ENCODE data around the gene STXBP6. TPM values are rescaled to one million over a fixed set of nuclear protein-coding genes. Genes with fewer than 3 reads are reported as not detected.

The STXBP6 gene
- total RNA-seq, 1 experiment from 2014 or later = 0.27 TPM

DNA sequence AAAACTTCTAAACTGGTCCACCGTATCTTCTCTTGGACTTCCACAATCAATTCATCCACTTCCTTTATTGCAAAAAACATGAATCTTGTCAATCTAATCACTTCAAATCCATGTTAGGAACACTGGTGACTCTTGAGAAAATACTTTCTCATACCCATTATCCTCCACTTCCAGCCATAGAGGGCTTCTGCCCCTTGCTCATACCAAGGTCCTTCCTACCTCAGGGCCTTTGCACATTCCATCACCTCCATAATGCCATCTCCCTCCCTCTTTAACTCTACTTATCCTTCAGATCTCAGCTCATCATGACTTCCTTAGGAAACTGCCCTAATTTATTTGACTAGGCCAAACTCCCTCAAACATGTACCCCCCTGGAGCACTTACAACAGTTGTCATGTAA, 16.6 kb downstream of the STXBP6 start (continued):
- TF ChIP-seq, protein P1, sequence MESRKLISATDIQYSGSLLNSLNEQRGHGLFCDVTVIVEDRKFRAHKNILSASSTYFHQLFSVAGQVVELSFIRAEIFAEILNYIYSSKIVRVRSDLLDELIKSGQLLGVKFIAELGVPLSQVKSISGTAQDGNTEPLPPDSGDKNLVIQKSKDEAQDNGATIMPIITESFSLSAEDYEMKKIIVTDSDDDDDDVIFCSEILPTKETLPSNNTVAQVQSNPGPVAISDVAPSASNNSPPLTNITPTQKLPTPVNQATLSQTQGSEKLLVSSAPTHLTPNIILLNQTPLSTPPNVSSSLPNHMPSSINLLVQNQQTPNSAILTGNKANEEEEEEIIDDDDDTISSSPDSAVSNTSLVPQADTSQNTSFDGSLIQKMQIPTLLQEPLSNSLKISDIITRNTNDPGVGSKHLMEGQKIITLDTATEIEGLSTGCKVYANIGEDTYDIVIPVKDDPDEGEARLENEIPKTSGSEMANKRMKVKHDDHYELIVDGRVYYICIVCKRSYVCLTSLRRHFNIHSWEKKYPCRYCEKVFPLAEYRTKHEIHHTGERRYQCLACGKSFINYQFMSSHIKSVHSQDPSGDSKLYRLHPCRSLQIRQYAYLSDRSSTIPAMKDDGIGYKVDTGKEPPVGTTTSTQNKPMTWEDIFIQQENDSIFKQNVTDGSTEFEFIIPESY (IDR thresholded peaks at IDR 0.05; ENCODE audit: extremely low read depth, insufficient replicate concordance, low read length) = no peak
- TF ChIP-seq ZFX (IDR thresholded peaks at IDR 0.05) (no peak), ZNF274 (IDR thresholded peaks at IDR 0.05; ENCODE audit: low read depth, low read length) (no peak), JUND (IDR thresholded peaks at IDR 0.05) (no peak), EZH2phosphoT487 (IDR thresholded peaks at IDR 0.05; ENCODE audit: borderline replicate concordance) (no peak)

- TF ChIP-seq CTCF (IDR thresholded peaks at IDR 0.05 in 2 of 3, conservative IDR thresholded peaks at IDR 0.05 in 1 of 3; ENCODE audit: borderline replicate concordance in 1 of 3, insufficient read depth in 1 of 3, low read depth in 2 of 3, low read length in 2 of 3) (peak in 2 of 3 experiments; percentile 28 to 34; a peak in 3 of 6 replicates), ZFX (IDR thresholded peaks at IDR 0.05) (peak; percentile 38; the same call in 1 of the 2 replicates)
- TF ChIP-seq, protein P2, sequence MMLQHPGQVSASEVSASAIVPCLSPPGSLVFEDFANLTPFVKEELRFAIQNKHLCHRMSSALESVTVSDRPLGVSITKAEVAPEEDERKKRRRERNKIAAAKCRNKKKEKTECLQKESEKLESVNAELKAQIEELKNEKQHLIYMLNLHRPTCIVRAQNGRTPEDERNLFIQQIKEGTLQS (IDR thresholded peaks at IDR 0.05) = no peak
- ChIA-PET RAD21 (ENCODE audit: low non-redundant PET in 1 of 2, low total read pairs in 2 of 2, uncharacterized antibody in 2 of 2, unreplicated experiment in 2 of 2) (no interaction called here), POLR2A (no interaction called here), CTCF (no interaction called here)
- ATAC-seq (no peak), DNase-seq (ENCODE audit: low read depth, low spot score) (no peak)
- Histone ChIP-seq H3K27me3 (ENCODE audit: insufficient read depth, low read length) (no peaks in the 10 kb centered on the region), H3K4me3 (replicated peaks in 1 of 2; ENCODE audit: low read depth in 1 of 2, low read length in 2 of 2) (peak overlapping the region; percentile 1 to 11; a peak in 2 of 4 replicates), H2AFZ (ENCODE audit: low read depth, low read length, poor library complexity, severe bottlenecking) (no peak overlapping the region), H3K4me2 (ENCODE audit: low read length) (peak overlapping the region; percentile 24; the same call in 1 of the 2 replicates), H3K79me2 (ENCODE audit: insufficient read depth, low read length) (no peaks in the 10 kb centered on the region), H4K20me1 (ENCODE audit: insufficient read depth) (no peaks in the 10 kb centered on the region), H3K9me2 (ENCODE audit: insufficient read depth) (no peaks in the 10 kb centered on the region), H3K4me1 (ENCODE audit: control insufficient read depth in 1 of 2, insufficient read depth in 2 of 2, low read length in 2 of 2) (no peaks in the 10 kb centered on the region), H3K36me3 (ENCODE audit: control insufficient read depth in 1 of 2, insufficient read depth in 2 of 2, low read length in 2 of 2) (no peaks in the 10 kb centered on the region), H3K9me3 (ENCODE audit: control insufficient read depth in 1 of 2, insufficient read depth in 1 of 2, low read depth in 1 of 2, low read length in 2 of 2) (peaks cover 3 to 31% of the 10 kb centered on the region in 2 experiments; a peak in 2 of 4 replicates), H3K9ac (ENCODE audit: low read length) (no peak overlapping the region), H3K27ac (ENCODE audit: low read depth, low read length) (no peak overlapping the region)
- intact Hi-C loops (cut with micrococcal nuclease) = no loop called here
- BruUV-seq (replicated peaks) = no TSS peak
Observed at GRCh38 chr14:25032092-25032784, 17.7 kb downstream of the STXBP6 start.

Data from HCT116 (cell line).